ENCODE data around the gene MFRP. TPM values are rescaled to one million over a fixed set of nuclear protein-coding genes. Genes with fewer than 3 reads are reported as not detected.

Gene MFRP
- total RNA-seq, 1 experiment from 2014 or later = not detected

GRCh38 chr11:119351232-119351631 lies 4.7 kb upstream of the MFRP start:
- Histone ChIP-seq H3K9me3 (ENCODE audit: control insufficient read depth, insufficient read depth, low read depth, low read length) (no peaks in the 10 kb centered on the region), H3K27ac (ENCODE audit: low read length) (no peak overlapping the region), H3K36me3 (ENCODE audit: control insufficient read depth, insufficient read depth, low read length) (no peaks in the 10 kb centered on the region), H3K27me3 (ENCODE audit: control insufficient read depth, insufficient read depth, low read length) (no peaks in the 10 kb centered on the region), H3K4me3 (ENCODE audit: low read depth in 2 of 2, low read length in 2 of 2) (no peak overlapping the region), H3K4me1 (ENCODE audit: control insufficient read depth, insufficient read depth, low read length) (peaks cover 3% of the 10 kb centered on the region; the same call in 1 of the 2 replicates)
- DNase-seq (ENCODE audit: low read depth, low spot score) (no peak), ATAC-seq (no peak)
- ChIA-PET CTCF (interaction anchor here (0.8 kb wide), 1 partner anchor 13 kb away, joined by 3 read pairs; no protein-coding TSS in a partner anchor), POLR2A (no interaction called here)
- in situ Hi-C loops (cut with HindIII; ENCODE audit: low pct_unique_long_range_greater_than_20kb, low sequenced_read_pairs) (no loop called here), intact Hi-C loops (cut with micrococcal nuclease; ENCODE audit: unreplicated experiment) (no loop called here)
- BruUV-seq (replicated peaks) = no TSS peak
- TF ChIP-seq CTCF (IDR thresholded peaks at IDR 0.05) (no peak), TCF7L2 (IDR thresholded peaks at IDR 0.05; ENCODE audit: low read depth, low read length) (no peak), POLR2AphosphoS5 (IDR thresholded peaks at IDR 0.05; ENCODE audit: low read depth, low read length) (no peak), SIN3A (IDR thresholded peaks at IDR 0.05; ENCODE audit: borderline replicate concordance, insufficient read depth, low read depth, low read length) (no peak), REST (IDR thresholded peaks at IDR 0.05; ENCODE audit: insufficient read depth in 1 of 2, low read depth in 2 of 2, low read length in 1 of 2) (no peak)

GRCh38 chr11:119350302-119350701 lies 3.8 kb upstream of the MFRP start:
- H3K4me1 ChIP-seq (ENCODE audit: control insufficient read depth, insufficient read depth, low read length) = peaks cover 3% of the 10 kb centered on the region; the same call in 1 of the 2 replicates
- H3K27ac ChIP-seq (ENCODE audit: low read length) = no peak overlapping the region
- ChIA-PET POLR2A (no interaction called here), CTCF (interaction anchor here (0.8 kb wide), 1 partner anchor 24 kb away, joined by 3 read pairs; no protein-coding TSS in a partner anchor)
- H3K4me3 ChIP-seq (ENCODE audit: low read depth in 2 of 2, low read length in 2 of 2) = no peak overlapping the region
- H3K27me3 ChIP-seq (ENCODE audit: control insufficient read depth, insufficient read depth, low read length) = no peaks in the 10 kb centered on the region
- intact Hi-C loops (cut with micrococcal nuclease; ENCODE audit: unreplicated experiment) = no loop called here
- no peak for DNase-seq (ENCODE audit: low read depth, low spot score)
- H3K9me3 ChIP-seq (ENCODE audit: control insufficient read depth, insufficient read depth, low read depth, low read length) = no peaks in the 10 kb centered on the region
- H3K36me3 ChIP-seq (ENCODE audit: control insufficient read depth, insufficient read depth, low read length) = no peaks in the 10 kb centered on the region
- BruUV-seq (replicated peaks) = no TSS peak
- TF ChIP-seq CTCF (IDR thresholded peaks at IDR 0.05) = no peak
- no peak for TF ChIP-seq REST (IDR thresholded peaks at IDR 0.05; ENCODE audit: insufficient read depth in 1 of 2, low read depth in 2 of 2, low read length in 1 of 2)
- TF ChIP-seq SIN3A (IDR thresholded peaks at IDR 0.05; ENCODE audit: borderline replicate concordance, insufficient read depth, low read depth, low read length) = no peak
- no peak for TF ChIP-seq POLR2AphosphoS5 (IDR thresholded peaks at IDR 0.05; ENCODE audit: low read depth, low read length)
- TF ChIP-seq TCF7L2 (IDR thresholded peaks at IDR 0.05; ENCODE audit: low read depth, low read length) = no peak
- in situ Hi-C loops (cut with HindIII; ENCODE audit: low pct_unique_long_range_greater_than_20kb, low sequenced_read_pairs) = no loop called here
- ATAC-seq = no peak
